NK-92 treated with Interleukin-12 subunit alpha and Interleukin-12 subunit beta, amount 100 ng/mL, for 24 hours (cell line): ENCODE results near the gene VASH1.
"Not testable (repeated sequence)": the region's sequence is repeated elsewhere in the genome, so short reads cannot be mapped to it uniquely, and the experiment has no call there.

ENCODE experiments used
- DNase-seq: peaks from one replicate; lab custom pipeline; 2025; lab: John Stamatoyannopoulos, UW

Gene VASH1

DNA sequence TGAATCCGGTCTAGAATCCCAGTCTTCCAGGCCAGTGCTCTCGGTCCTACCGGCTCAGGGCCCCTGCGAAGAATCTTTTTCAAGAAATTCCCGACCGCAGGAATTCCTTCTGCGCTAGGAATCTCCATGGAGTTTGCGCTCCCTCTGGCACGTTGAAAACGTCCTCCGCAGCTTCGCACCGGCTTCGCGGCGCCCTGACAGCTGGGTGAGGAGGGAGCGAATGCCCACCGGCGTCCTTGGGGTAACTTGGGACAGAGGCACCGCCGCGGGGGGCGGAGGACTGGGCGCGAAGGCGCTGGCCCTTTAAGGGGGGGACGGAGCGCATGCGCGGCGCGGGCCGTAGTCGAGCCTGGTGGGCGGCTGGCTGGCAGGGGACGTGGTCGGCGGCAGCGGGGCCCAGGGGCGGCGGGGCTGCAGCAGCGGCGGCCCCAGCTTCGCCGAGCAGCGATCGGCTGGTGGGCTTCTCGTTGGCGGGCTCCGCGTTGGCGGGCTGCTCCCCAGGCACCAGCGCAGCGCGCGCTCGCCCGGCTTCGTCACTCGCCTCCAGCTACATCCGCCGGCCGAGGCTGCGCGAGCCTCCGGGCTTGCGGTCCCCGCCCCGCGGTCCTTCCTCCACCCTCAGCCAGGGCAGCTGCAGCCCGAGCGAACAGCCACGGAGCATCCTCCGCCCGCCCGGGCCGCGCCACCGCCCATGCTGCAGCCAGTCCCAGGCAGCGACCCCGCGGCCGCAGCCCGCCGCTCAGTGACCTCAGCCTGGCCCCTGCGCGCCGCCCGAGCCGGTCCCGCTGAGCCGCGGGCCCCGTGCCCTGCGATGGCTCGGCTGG, at the start of gene VASH1:
Gene VASH1 (plus strand): TSS at position 333 of the 824 bp plus-strand sequence. CDS start 1,354 bp downstream, outside the sequence.
- peak; percentile 24 for DNase-seq

GRCh38 chr14:76713121-76713520, 48.1 kb upstream of the VASH1 start:
- no peak for DNase-seq

GRCh38 chr14:76714470-76714869, 46.8 kb upstream of the VASH1 start:
- no peak for DNase-seq

GRCh38 chr14:76715101-76715500, 46.2 kb upstream of the VASH1 start:
- DNase-seq: no peak

- DNase-seq: no peak
Observed at GRCh38 chr14:76715511-76716081, 45.7 kb upstream of the VASH1 start.

- DNase-seq: no peak
Observed at GRCh38 chr14:76716285-76716684, 45.0 kb upstream of the VASH1 start.

DNA sequence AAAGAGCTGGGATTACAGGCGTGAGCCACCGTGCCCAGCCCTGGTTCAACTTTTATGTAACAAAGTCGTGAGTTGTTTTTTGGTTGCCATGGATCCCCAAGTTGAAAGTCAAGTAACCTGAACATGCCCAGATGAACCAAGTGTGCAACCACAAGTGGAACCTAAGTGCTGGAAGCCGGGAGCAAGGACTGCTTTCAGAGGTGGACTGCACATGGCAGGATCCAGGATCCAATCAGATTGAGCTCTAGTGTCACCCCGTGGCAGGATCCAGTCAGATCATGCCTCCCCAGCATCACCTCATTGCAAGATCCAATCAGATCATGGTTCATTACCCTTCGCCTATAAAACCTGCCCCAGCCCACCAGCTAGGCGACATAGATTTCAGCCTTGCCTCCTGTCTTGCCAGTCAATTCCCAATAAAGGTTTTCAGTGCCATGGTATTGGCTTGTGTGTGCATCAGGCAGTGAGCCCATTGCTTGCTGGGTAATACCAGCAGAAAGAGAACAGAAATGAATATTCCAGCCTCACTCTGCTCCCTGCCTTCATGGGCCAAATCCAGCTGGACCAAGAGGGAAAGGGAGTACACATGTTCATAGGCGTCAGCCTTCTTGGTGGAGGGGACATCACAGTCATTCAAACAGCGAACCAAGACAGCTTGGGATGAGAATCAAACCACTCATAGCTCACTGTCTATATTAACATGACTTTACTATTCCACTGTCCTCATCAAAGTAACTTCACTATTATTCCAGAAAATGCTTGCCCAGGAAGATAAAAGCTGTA, 43.6 kb upstream of the VASH1 start:
- DNase-seq: no peak

DNA sequence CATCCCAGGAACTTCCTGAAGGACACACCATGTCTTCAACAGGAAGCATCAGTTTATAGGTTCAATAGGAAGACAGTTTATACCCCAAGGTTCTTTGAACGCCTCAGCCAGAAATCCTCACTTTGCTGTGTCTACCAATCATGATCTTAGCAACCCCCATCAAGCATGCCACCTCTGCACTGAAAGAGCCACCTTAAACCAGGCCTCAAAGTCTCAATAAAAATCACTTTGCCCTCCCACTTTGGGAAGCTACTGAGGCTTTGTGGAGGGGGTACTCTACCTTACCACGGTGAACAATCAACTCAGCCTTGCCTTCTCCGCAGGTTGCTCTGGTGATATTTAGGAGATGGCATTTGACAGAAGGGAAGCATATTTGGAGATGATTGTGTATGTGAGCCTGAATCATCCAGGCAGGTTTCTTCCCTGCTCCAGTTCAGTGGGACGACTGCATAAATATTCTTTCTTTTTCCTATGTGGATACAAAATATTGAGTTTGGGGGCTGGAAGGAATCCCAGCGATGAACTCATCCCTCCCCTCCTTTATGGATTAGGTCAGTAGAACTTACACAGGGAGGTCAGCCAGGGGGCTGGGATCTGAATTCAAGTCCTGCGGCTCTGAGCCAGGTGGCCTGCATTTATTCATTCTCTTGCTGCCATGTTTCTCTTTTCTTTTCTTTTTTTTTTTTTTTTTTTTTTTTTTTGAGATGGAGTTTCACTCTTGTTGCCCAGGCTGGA, 42.8 kb upstream of the VASH1 start:
- no peak for DNase-seq

- DNase-seq: no peak
Observed at GRCh38 chr14:76719666-76720065, 41.6 kb upstream of the VASH1 start.

- no peak for DNase-seq
Observed at GRCh38 chr14:76720382-76720813, 40.9 kb upstream of the VASH1 start.

DNA sequence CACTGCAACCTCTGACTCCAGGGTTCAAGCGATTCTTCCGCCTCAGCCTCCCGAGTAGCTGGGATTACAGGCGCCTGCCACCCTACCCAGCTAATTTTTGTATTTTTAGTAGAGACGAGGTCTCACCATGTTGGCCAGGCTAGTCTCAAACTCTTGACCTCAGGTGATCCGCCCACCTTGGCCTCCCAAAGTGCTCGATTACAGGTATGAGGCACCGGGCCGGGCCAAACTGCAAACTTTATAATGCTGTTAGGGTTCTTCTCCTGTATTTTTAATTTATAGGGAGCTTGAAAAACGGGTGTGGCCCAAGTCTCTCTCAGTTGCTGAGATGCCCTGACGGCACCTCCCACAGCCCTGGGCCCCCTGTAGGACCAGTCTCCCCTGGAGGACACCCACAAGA, 39.8 kb upstream of the VASH1 start:
- DNase-seq: not testable (repeated sequence)

GRCh38 chr14:76724651-76725550, 36.4 kb upstream of the VASH1 start:
- DNase-seq: no peak

GRCh38 chr14:76726551-76726970, 34.7 kb upstream of the VASH1 start:
- DNase-seq: no peak

DNA sequence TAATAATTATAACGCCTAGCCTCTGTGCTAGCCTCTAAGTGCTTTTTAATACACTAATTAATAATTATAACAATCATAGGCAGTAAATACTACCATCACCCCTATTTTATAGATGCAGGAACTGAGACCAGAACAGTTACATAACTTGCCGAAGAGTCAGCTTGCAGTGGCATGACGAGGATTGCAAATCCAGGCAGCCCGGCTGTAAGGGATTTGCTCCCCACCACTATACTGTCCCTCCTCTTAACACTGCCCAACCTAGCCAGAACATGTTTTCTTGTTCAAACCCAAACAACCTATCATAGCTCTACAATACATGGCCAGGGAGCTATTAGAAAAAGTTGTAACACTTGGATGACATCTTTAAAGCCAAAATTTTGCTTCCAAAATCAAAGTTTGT, 33.9 kb upstream of the VASH1 start:
- DNase-seq: no peak

GRCh38 chr14:76727901-76728300, 33.4 kb upstream of the VASH1 start:
- no peak for DNase-seq

- DNase-seq: no peak
Observed at GRCh38 chr14:76729258-76729657, 32.0 kb upstream of the VASH1 start.

GRCh38 chr14:76729953-76730505, 31.2 kb upstream of the VASH1 start:
- no peak for DNase-seq

DNA sequence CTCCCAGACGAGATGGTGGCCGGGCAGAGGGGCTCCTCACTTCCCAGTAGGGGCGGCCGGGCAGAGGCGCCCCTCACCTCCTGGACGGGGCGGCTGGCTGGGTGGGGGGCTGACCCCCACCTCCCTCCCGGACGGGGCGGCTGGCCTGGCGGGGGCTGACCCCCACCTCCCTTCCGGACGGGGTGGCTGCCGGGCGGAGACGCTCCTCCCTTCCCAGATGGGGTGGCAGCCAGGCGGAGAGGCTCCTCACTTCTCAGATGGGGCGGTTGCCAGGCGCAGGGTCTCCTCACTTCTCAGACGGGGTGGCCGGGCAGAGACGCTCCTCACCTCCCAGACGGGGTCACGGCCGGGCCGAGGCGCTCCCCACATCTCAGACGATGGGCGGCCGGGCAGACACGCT, 26.8 kb upstream of the VASH1 start:
- not testable (repeated sequence) for DNase-seq

GRCh38 chr14:76736514-76736913, 24.8 kb upstream of the VASH1 start:
- no peak for DNase-seq

DNA sequence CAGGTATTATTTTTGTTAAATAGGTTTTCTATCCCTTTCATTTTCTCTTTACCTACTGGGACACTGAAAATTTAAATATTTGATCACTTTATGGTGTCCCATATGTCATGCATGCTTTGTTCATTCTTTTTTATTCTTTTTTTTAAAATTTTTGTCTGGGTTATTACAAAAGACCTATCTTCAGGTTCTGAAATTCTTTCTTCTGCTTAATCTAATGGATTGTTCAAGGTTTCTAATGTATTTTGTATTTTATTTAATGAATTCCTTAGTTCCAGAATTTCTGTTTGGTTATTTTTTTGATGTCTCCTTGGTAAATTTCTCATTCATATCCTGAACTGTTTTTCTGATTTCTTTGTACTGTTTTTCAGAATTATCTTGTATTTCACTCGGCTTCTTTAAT, 20.2 kb upstream of the VASH1 start:
- no peak for DNase-seq

DNA sequence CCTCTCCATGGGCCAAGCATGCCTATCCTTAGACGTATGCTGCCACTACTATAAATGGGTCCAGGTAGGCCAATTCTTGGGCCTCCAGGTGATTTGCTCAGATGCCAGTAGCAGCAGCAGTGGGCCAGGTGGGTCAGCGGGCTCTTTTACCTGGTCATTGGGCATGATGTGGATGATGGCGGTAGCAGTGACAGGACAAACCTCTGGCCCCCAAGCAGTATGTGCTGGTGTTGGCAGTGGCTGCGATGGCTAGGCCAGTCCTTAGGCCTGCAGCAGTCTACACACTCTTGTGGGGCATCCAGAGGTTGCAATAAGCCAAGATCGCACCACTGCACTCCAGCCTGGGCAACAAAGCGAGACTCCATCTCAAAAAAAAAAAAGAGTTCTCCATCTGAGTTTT, 19.1 kb upstream of the VASH1 start:
- no peak for DNase-seq
